T1000 (cell line): Measurements from ENCODE around the gene PLIN4.

ENCODE experiments used
- DNase-seq: peaks from one replicate; lab custom pipeline; 2025; ENCODE audit warnings: mixed read lengths; lab: John Stamatoyannopoulos, UW

Gene PLIN4

GRCh38 chr19:4523306-4524110 lies 5.2 kb upstream of the PLIN4 start:
- no peak for DNase-seq

GRCh38 chr19:4522291-4523002 lies 4.2 kb upstream of the PLIN4 start:
- no peak for DNase-seq

- DNase-seq: no peak
Measured at GRCh38 chr19:4521888-4522242, 3.6 kb upstream of the PLIN4 start.

GRCh38 chr19:4521170-4521887 lies 3.0 kb upstream of the PLIN4 start:
- DNase-seq: no peak

GRCh38 chr19:4519521-4520277 lies 1.4 kb upstream of the PLIN4 start:
- no peak for DNase-seq

GRCh38 chr19:4519172-4519496 lies 848 bp upstream of the PLIN4 start:
- DNase-seq: no peak

GRCh38 chr19:4517451-4518057 lies 732 bp downstream of the PLIN4 start:
- no peak for DNase-seq

- DNase-seq: no peak
Measured at GRCh38 chr19:4516939-4517300, 1.4 kb downstream of the PLIN4 start.

- no peak for DNase-seq
Measured at GRCh38 chr19:4516199-4516938, 1.9 kb downstream of the PLIN4 start.

- DNase-seq: no peak
Measured at GRCh38 chr19:4515732-4516131, 2.6 kb downstream of the PLIN4 start.

GRCh38 chr19:4513248-4513647 lies 5.0 kb downstream of the PLIN4 start:
- DNase-seq: no peak

GRCh38 chr19:4512070-4512469 lies 6.2 kb downstream of the PLIN4 start:
- no peak for DNase-seq

- no peak for DNase-seq
Measured at GRCh38 chr19:4511300-4512054, 6.8 kb downstream of the PLIN4 start.

- no peak for DNase-seq
Measured at GRCh38 chr19:4510435-4511255, 7.6 kb downstream of the PLIN4 start.

- no peak for DNase-seq
Measured at GRCh38 chr19:4508698-4509097, 9.6 kb downstream of the PLIN4 start.

- DNase-seq: no peak
Measured at GRCh38 chr19:4507804-4508203, 10.5 kb downstream of the PLIN4 start.

- no peak for DNase-seq
Measured at GRCh38 chr19:4507150-4507452, 11.2 kb downstream of the PLIN4 start.

- no peak for DNase-seq
Measured at GRCh38 chr19:4506449-4507149, 11.7 kb downstream of the PLIN4 start.
